ENCODE data around the gene PALD1.

Gene PALD1

GRCh38 chr10:70568113-70568512 lies 89.5 kb downstream of the PALD1 start:
- H3K9me3 ChIP-seq (ENCODE audit: insufficient read depth, low read length): no peaks in the 10 kb centered on the region
- no peak overlapping the region for H2AFZ ChIP-seq (ENCODE audit: low read depth, low read length, severe bottlenecking)
- no peaks in the 10 kb centered on the region for H3K79me2 ChIP-seq (ENCODE audit: insufficient read depth, low read length)
- no peak overlapping the region for H3K4me3 ChIP-seq (ENCODE audit: insufficient read depth, low read length, poor library complexity, severe bottlenecking)
- H3K27ac ChIP-seq (ENCODE audit: low read depth, low read length): no peak overlapping the region
- no peaks in the 10 kb centered on the region for H3K36me3 ChIP-seq (ENCODE audit: low read length)
- H4K20me1 ChIP-seq (ENCODE audit: low read depth, low read length): no peaks in the 10 kb centered on the region
- no peaks in the 10 kb centered on the region for H3K27me3 ChIP-seq (ENCODE audit: low read length)
- no peak overlapping the region for H3K4me2 ChIP-seq (ENCODE audit: low read depth, low read length, poor library complexity, severe bottlenecking)
- TF ChIP-seq CTCF (IDR thresholded peaks at IDR 0.05; ENCODE audit: insufficient read depth, low read length, poor library complexity, severe bottlenecking) (no peak), EZH2phosphoT487 (conservative IDR thresholded peaks at IDR 0.05; ENCODE audit: low read length) (no peak)
- H3K9me2 ChIP-seq (replicated peaks; ENCODE audit: insufficient read depth, low read length): no peaks in the 10 kb centered on the region
- no peak overlapping the region for H3K9ac ChIP-seq (ENCODE audit: low read length)
- H3F3A ChIP-seq (ENCODE audit: insufficient read depth): 0 out of 2 replicates have a peak, but pooled peaks cover 9% of the 10 kb centered on the region

GRCh38 chr10:70568781-70569495 lies 90.4 kb downstream of the PALD1 start:
- no peak overlapping the region for H3K27ac ChIP-seq (ENCODE audit: low read depth, low read length)
- no peak for TF ChIP-seq CTCF (IDR thresholded peaks at IDR 0.05; ENCODE audit: insufficient read depth, low read length, poor library complexity, severe bottlenecking)
- TF ChIP-seq EZH2phosphoT487 (conservative IDR thresholded peaks at IDR 0.05; ENCODE audit: low read length): no peak
- H3K9ac ChIP-seq (ENCODE audit: low read length): no peak overlapping the region
- H3F3A ChIP-seq (ENCODE audit: insufficient read depth): peaks cover 9% of the 10 kb centered on the region; the same call in 1 of the 2 replicates
- no peaks in the 10 kb centered on the region for H3K9me2 ChIP-seq (replicated peaks; ENCODE audit: insufficient read depth, low read length)
- no peaks in the 10 kb centered on the region for H3K79me2 ChIP-seq (ENCODE audit: insufficient read depth, low read length)
- no peak overlapping the region for H2AFZ ChIP-seq (ENCODE audit: low read depth, low read length, severe bottlenecking)
- H3K4me3 ChIP-seq (ENCODE audit: insufficient read depth, low read length, poor library complexity, severe bottlenecking): no peak overlapping the region
- no peaks in the 10 kb centered on the region for H3K9me3 ChIP-seq (ENCODE audit: insufficient read depth, low read length)
- H3K27me3 ChIP-seq (ENCODE audit: low read length): no peaks in the 10 kb centered on the region
- no peaks in the 10 kb centered on the region for H4K20me1 ChIP-seq (ENCODE audit: low read depth, low read length)
- no peak overlapping the region for H3K4me2 ChIP-seq (ENCODE audit: low read depth, low read length, poor library complexity, severe bottlenecking)
- no peaks in the 10 kb centered on the region for H3K36me3 ChIP-seq (ENCODE audit: low read length)

- no peak overlapping the region for H3K27ac ChIP-seq (ENCODE audit: low read depth, low read length)
- H3K79me2 ChIP-seq (ENCODE audit: insufficient read depth, low read length): no peaks in the 10 kb centered on the region
- no peak overlapping the region for H3K4me2 ChIP-seq (ENCODE audit: low read depth, low read length, poor library complexity, severe bottlenecking)
- TF ChIP-seq CTCF (IDR thresholded peaks at IDR 0.05; ENCODE audit: insufficient read depth, low read length, poor library complexity, severe bottlenecking) (no peak), EZH2phosphoT487 (conservative IDR thresholded peaks at IDR 0.05; ENCODE audit: low read length) (no peak)
- H3K9ac ChIP-seq (ENCODE audit: low read length): no peak overlapping the region
- H3K27me3 ChIP-seq (ENCODE audit: low read length): no peaks in the 10 kb centered on the region
- no peaks in the 10 kb centered on the region for H4K20me1 ChIP-seq (ENCODE audit: low read depth, low read length)
- H3F3A ChIP-seq (ENCODE audit: insufficient read depth): peaks cover 27% of the 10 kb centered on the region
- no peak overlapping the region for H3K4me3 ChIP-seq (ENCODE audit: insufficient read depth, low read length, poor library complexity, severe bottlenecking)
- H2AFZ ChIP-seq (ENCODE audit: low read depth, low read length, severe bottlenecking): no peak overlapping the region
- H3K9me3 ChIP-seq (ENCODE audit: insufficient read depth, low read length): no peaks in the 10 kb centered on the region
- H3K9me2 ChIP-seq (replicated peaks; ENCODE audit: insufficient read depth, low read length): no peaks in the 10 kb centered on the region
- H3K36me3 ChIP-seq (ENCODE audit: low read length): no peaks in the 10 kb centered on the region
These were observed 92.7 kb downstream of the PALD1 start for GRCh38 chr10:70571236-70571635.

Measured in SU-DHL-6 (cell line).